ENCODE results near the gene FBXL2.

DNA sequence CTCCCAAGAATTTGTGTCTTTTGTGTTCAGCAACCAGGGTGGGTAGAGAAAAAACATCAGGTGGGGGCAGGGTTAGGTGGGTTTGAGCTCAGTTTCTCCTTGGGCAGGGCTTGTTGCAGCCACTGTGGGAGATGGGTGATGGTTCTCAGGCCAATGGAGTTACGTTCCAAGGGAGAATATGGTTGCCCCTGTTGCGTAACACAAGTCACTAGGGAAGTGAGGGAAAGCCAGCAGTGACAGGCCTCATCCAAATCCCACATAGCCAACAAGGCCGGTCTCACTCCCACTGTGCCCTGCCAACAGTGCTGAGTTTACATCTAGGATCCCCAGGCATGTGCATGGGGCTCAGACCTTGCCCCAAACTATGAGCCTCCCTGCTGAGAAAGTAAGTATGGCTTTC, 7.9 kb upstream of the FBXL2 start:
- TF ChIP-seq SMC3 (IDR thresholded peaks at IDR 0.05) (no peak), CTCF (IDR thresholded peaks at IDR 0.05) (no peak)
